MM.1S (cell line): ENCODE results near the gene CALM1.

Experiments
- EZH2 ChIP-seq: fragments of 300-600 bp; sonication (generic); optimal IDR thresholded peaks from 2 replicates; pipeline ENCODE3; 2017; ENCODE audit warnings: low read depth, mild to moderate bottlenecking, antibody characterized with exemption, low read length, mixed read lengths
- EZH2phosphoT487 ChIP-seq: fragments of 300-600 bp; sonication (generic); IDR thresholded peaks from 2 replicates; pipeline ENCODE4 v1.6.1; 2018; ENCODE audit warnings: antibody characterized with exemption, low read length
- TF ChIP-seq, protein P1 (sequence below): fragments of 300-600 bp; sonication (generic); IDR thresholded peaks from 2 replicates; pipeline ENCODE4 v1.5.1; 2016; ENCODE audit warnings: antibody characterized with exemption, low read length, mixed read lengths

DNA sequence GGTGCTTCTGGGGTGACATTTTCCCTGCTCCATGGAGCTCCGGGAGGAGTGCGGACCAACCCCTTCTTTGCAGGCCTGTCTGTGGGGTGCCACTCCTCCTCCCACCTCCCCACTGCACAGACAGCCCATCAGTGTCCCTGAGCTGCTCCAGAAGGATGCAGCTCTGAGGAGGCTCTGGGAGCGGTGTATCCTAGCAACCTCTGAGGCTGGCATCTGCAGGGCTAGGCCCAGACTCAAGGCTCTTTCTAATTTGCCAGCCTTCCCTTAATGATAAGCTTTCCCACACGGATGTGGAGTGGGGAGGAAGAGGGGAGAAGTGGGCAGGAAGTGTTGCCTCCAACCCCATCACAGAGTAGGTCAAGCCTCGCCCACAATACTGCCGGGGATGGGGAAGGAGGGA lies 59.7 kb downstream of the CALM1 start:
- TF ChIP-seq EZH2phosphoT487 (no peak), EZH2 (no peak)
- TF ChIP-seq, protein P1, sequence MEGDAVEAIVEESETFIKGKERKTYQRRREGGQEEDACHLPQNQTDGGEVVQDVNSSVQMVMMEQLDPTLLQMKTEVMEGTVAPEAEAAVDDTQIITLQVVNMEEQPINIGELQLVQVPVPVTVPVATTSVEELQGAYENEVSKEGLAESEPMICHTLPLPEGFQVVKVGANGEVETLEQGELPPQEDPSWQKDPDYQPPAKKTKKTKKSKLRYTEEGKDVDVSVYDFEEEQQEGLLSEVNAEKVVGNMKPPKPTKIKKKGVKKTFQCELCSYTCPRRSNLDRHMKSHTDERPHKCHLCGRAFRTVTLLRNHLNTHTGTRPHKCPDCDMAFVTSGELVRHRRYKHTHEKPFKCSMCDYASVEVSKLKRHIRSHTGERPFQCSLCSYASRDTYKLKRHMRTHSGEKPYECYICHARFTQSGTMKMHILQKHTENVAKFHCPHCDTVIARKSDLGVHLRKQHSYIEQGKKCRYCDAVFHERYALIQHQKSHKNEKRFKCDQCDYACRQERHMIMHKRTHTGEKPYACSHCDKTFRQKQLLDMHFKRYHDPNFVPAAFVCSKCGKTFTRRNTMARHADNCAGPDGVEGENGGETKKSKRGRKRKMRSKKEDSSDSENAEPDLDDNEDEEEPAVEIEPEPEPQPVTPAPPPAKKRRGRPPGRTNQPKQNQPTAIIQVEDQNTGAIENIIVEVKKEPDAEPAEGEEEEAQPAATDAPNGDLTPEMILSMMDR, result no peak
